ENCODE results near the gene CHAD. TPM values are rescaled to one million over a fixed set of nuclear protein-coding genes. Genes with fewer than 3 reads are reported as not detected.

The CHAD gene
- total and polyA plus RNA-seq, 2 of the 13 experiments (the other 11 are each of a cell fraction or from before 2014, with no cell fraction given), result 1.4 TPM; not detected in 1

DNA sequence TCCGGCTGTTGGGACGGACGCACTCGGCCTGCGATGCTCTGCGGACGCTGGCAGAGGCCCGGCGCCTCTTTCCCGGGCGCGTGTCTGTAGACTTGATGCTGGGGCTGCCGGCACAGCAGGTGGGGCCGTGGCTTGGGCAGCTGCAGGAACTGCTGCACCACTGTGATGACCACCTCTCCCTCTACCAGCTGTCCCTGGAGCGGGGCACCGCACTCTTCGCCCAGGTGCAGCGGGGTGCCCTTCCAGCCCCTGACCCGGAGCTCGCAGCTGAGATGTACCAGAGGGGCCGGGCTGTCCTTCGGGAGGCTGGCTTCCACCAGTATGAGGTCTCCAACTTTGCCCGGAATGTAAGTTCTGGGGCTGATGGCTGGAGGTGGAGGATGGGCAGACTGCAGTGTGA, 13.4 kb upstream of the CHAD start (continued):
- TF ChIP-seq NFKBIZ (CRISPR knock-in tag; IDR thresholded peaks at IDR 0.05), result no peak
- no peak for TF ChIP-seq ZNF260 (CRISPR knock-in tag; IDR thresholded peaks at IDR 0.05; ENCODE audit: borderline replicate concordance, low read depth)
- no peak for TF ChIP-seq MAFF (IDR thresholded peaks at IDR 0.05; ENCODE audit: low read depth, low read length)
- TF ChIP-seq, protein P1, sequence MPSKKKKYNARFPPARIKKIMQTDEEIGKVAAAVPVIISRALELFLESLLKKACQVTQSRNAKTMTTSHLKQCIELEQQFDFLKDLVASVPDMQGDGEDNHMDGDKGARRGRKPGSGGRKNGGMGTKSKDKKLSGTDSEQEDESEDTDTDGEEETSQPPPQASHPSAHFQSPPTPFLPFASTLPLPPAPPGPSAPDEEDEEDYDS (CRISPR knock-in tag; IDR thresholded peaks at IDR 0.05), result no peak
- no peak for TF ChIP-seq ZBTB38 (CRISPR knock-in tag; IDR thresholded peaks at IDR 0.05)
- no peak for TF ChIP-seq FOSL1 (CRISPR knock-in tag; IDR thresholded peaks at IDR 0.05; ENCODE audit: borderline replicate concordance)
- no peak for TF ChIP-seq ZNF550 (CRISPR knock-in tag; IDR thresholded peaks at IDR 0.05; ENCODE audit: borderline replicate concordance)
- TF ChIP-seq, protein P2, sequence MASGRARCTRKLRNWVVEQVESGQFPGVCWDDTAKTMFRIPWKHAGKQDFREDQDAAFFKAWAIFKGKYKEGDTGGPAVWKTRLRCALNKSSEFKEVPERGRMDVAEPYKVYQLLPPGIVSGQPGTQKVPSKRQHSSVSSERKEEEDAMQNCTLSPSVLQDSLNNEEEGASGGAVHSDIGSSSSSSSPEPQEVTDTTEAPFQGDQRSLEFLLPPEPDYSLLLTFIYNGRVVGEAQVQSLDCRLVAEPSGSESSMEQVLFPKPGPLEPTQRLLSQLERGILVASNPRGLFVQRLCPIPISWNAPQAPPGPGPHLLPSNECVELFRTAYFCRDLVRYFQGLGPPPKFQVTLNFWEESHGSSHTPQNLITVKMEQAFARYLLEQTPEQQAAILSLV (CRISPR knock-in tag; IDR thresholded peaks at IDR 0.05; ENCODE audit: borderline replicate concordance), result no peak
- TF ChIP-seq SOX5 (CRISPR knock-in tag; IDR thresholded peaks at IDR 0.05; ENCODE audit: borderline replicate concordance), result no peak
- TF ChIP-seq, protein P3, sequence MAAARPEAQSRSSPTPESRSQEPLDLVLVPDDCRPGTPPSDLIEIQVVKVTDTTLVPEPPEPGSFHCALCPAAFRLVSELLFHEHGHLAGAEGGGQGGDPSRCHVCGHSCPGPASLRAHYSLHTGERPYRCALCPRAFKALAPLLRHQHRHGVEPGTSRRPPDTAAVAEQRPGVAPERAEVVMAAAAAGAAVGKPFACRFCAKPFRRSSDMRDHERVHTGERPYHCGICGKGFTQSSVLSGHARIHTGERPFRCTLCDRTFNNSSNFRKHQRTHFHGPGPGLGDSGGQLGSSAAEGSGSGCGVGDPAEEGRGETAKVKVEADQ (CRISPR knock-in tag; IDR thresholded peaks at IDR 0.05; ENCODE audit: borderline replicate concordance), result no peak
- TF ChIP-seq ZBTB20 (CRISPR knock-in tag; IDR thresholded peaks at IDR 0.05; ENCODE audit: borderline replicate concordance, low read depth), result no peak
- TF ChIP-seq GABPB1 (CRISPR knock-in tag; IDR thresholded peaks at IDR 0.05), result no peak; the same call in 1 of the 2 replicates
- 0 out of 2 replicates have a peak, but pooled peaks have one; percentile 5 for TF ChIP-seq KDM3A (CRISPR knock-in tag; IDR thresholded peaks at IDR 0.05; ENCODE audit: low read depth)
- TF ChIP-seq, protein P4, sequence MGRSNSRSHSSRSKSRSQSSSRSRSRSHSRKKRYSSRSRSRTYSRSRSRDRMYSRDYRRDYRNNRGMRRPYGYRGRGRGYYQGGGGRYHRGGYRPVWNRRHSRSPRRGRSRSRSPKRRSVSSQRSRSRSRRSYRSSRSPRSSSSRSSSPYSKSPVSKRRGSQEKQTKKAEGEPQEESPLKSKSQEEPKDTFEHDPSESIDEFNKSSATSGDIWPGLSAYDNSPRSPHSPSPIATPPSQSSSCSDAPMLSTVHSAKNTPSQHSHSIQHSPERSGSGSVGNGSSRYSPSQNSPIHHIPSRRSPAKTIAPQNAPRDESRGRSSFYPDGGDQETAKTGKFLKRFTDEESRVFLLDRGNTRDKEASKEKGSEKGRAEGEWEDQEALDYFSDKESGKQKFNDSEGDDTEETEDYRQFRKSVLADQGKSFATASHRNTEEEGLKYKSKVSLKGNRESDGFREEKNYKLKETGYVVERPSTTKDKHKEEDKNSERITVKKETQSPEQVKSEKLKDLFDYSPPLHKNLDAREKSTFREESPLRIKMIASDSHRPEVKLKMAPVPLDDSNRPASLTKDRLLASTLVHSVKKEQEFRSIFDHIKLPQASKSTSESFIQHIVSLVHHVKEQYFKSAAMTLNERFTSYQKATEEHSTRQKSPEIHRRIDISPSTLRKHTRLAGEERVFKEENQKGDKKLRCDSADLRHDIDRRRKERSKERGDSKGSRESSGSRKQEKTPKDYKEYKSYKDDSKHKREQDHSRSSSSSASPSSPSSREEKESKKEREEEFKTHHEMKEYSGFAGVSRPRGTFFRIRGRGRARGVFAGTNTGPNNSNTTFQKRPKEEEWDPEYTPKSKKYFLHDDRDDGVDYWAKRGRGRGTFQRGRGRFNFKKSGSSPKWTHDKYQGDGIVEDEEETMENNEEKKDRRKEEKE (IDR thresholded peaks at IDR 0.05), result no peak
- TF ChIP-seq NR3C1 (CRISPR knock-in tag; IDR thresholded peaks at IDR 0.05), result no peak
- TF ChIP-seq, protein P5, sequence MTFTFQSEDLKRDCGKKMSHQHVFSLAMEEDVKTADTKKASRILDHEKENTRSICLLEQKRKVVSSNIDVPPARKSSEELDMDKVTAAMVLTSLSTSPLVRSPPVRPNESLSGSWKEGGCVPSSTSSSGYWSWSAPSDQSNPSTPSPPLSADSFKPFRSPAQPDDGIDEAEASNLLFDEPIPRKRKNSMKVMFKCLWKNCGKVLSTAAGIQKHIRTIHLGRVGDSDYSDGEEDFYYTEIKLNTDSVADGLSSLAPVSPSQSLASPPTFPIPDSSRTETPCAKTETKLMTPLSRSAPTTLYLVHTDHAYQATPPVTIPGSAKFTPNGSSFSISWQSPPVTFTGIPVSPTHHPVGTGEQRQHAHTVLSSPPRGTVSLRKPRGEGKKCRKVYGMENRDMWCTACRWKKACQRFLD (CRISPR knock-in tag; IDR thresholded peaks at IDR 0.05; ENCODE audit: borderline replicate concordance), result no peak
- TF ChIP-seq REL (CRISPR knock-in tag; conservative IDR thresholded peaks at IDR 0.05), result no peak
- TF ChIP-seq, protein P6, sequence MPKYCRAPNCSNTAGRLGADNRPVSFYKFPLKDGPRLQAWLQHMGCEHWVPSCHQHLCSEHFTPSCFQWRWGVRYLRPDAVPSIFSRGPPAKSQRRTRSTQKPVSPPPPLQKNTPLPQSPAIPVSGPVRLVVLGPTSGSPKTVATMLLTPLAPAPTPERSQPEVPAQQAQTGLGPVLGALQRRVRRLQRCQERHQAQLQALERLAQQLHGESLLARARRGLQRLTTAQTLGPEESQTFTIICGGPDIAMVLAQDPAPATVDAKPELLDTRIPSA (CRISPR knock-in tag; IDR thresholded peaks at IDR 0.05; ENCODE audit: borderline replicate concordance), result peak; percentile 44; the same call in 1 of the 2 replicates
- TF ChIP-seq ZKSCAN8 (CRISPR knock-in tag; IDR thresholded peaks at IDR 0.05; ENCODE audit: borderline replicate concordance), result no peak
- no peak for TF ChIP-seq SALL1 (CRISPR knock-in tag; IDR thresholded peaks at IDR 0.05)
- no peak for TF ChIP-seq ONECUT2 (CRISPR knock-in tag; IDR thresholded peaks at IDR 0.05)
- TF ChIP-seq NKX3-1 (CRISPR knock-in tag; IDR thresholded peaks at IDR 0.05), result no peak
- TF ChIP-seq ZNF10 (CRISPR knock-in tag; IDR thresholded peaks at IDR 0.05; ENCODE audit: borderline replicate concordance, low read depth), result no peak
- TF ChIP-seq ZNF274 (CRISPR knock-in tag; IDR thresholded peaks at IDR 0.05), result no peak
- no peak for TF ChIP-seq GABPA (IDR thresholded peaks at IDR 0.05; ENCODE audit: low read depth, low read length)
- no peak for TF ChIP-seq GABPA (CRISPR knock-in tag; IDR thresholded peaks at IDR 0.05; ENCODE audit: low read depth)
